GM21360 (cell line): ENCODE measurements around the gene MEF2A.

Source experiments
- ATAC-seq: cut with Tn5 transposase; IDR thresholded peaks from one replicate; pipeline ENCODE4 v1.9.1; 2021; ENCODE audit warnings: mild to moderate bottlenecking, moderate library complexity; ENCODE audit not compliant: unreplicated experiment

MEF2A gene

GRCh38 chr15:99562238-99562637, 3.5 kb upstream of the MEF2A start:
- ATAC-seq, result no peak

GRCh38 chr15:99564221-99565048, 1.3 kb upstream of the MEF2A start:
- peak; percentile 30 for ATAC-seq

GRCh38 chr15:99565049-99565298, 810 bp upstream of the MEF2A start:
- no peak for ATAC-seq

- no peak for ATAC-seq
Observed at GRCh38 chr15:99566157-99566897, 543 bp downstream of the MEF2A start.

- no peak for ATAC-seq
Observed at GRCh38 chr15:99568625-99569352, 3.0 kb downstream of the MEF2A start.

GRCh38 chr15:99571299-99571698, 5.5 kb downstream of the MEF2A start:
- ATAC-seq, result no peak

GRCh38 chr15:99574048-99574447, 8.3 kb downstream of the MEF2A start:
- ATAC-seq, result no peak

- ATAC-seq, result no peak
Observed at GRCh38 chr15:99574502-99574901, 8.7 kb downstream of the MEF2A start.

GRCh38 chr15:99578809-99579208, 13.0 kb downstream of the MEF2A start:
- ATAC-seq, result no peak

- no peak for ATAC-seq
Observed at GRCh38 chr15:99580076-99580475, 14.3 kb downstream of the MEF2A start.

GRCh38 chr15:99582508-99582960, 16.8 kb downstream of the MEF2A start:
- no peak for ATAC-seq

GRCh38 chr15:99584081-99584600, 18.4 kb downstream of the MEF2A start:
- ATAC-seq, result no peak

GRCh38 chr15:99586121-99586520, 20.3 kb downstream of the MEF2A start:
- no peak for ATAC-seq

GRCh38 chr15:99589801-99590200, 24.0 kb downstream of the MEF2A start:
- ATAC-seq, result no peak

- no peak for ATAC-seq
Observed at GRCh38 chr15:99590913-99591646, 25.3 kb downstream of the MEF2A start.

GRCh38 chr15:99592145-99592791, 26.5 kb downstream of the MEF2A start:
- ATAC-seq, result no peak

GRCh38 chr15:99593070-99593469, 27.3 kb downstream of the MEF2A start:
- ATAC-seq, result no peak

GRCh38 chr15:99594916-99595315, 29.1 kb downstream of the MEF2A start:
- ATAC-seq, result no peak

- ATAC-seq, result no peak
Observed at GRCh38 chr15:99598296-99598695, 32.5 kb downstream of the MEF2A start.

GRCh38 chr15:99603828-99604227, 38.0 kb downstream of the MEF2A start:
- ATAC-seq, result no peak
